Middle frontal gyrus (tissue), 1 donor: ENCODE results near the gene HMX1.
A peak's percentile ranks its signal among the peaks of the same experiment; 100 is the strongest.

ENCODE experiments used
- DNase-seq: peaks from one replicate; pipeline ENCODE4 v3.0.0-alpha.2; 2015; ENCODE audit warnings: low spot score; ENCODE audit errors: extremely low spot score

HMX1 gene

GRCh38 chr4:8871417-8872401 lies at the start of gene HMX1:
HMX1 (minus strand) TSS chr4:8871839; CDS start chr4:8871614, 225 bp downstream.
- peak; percentile 51 for DNase-seq

GRCh38 chr4:8920969-8921368 lies 49.3 kb upstream of the HMX1 start:
- DNase-seq, result no peak

GRCh38 chr4:8920289-8920965 lies 48.8 kb upstream of the HMX1 start:
- no peak for DNase-seq

- no peak for DNase-seq
These were observed 48.1 kb upstream of the HMX1 start for GRCh38 chr4:8919651-8920288.

- DNase-seq, result peak; percentile 43
These were observed 46.5 kb upstream of the HMX1 start for GRCh38 chr4:8917868-8918783.

- no peak for DNase-seq
These were observed 45.7 kb upstream of the HMX1 start for GRCh38 chr4:8917321-8917811.

GRCh38 chr4:8916906-8917305 lies 45.3 kb upstream of the HMX1 start:
- DNase-seq, result no peak

GRCh38 chr4:8916351-8916885 lies 44.8 kb upstream of the HMX1 start:
- DNase-seq, result no peak

- no peak for DNase-seq
These were observed 43.9 kb upstream of the HMX1 start for GRCh38 chr4:8915201-8916200.

GRCh38 chr4:8914461-8915171 lies 43.0 kb upstream of the HMX1 start:
- no peak for DNase-seq

GRCh38 chr4:8913858-8914460 lies 42.3 kb upstream of the HMX1 start:
- DNase-seq, result no peak

- no peak for DNase-seq
These were observed 41.6 kb upstream of the HMX1 start for GRCh38 chr4:8913121-8913857.

GRCh38 chr4:8912506-8912905 lies 40.9 kb upstream of the HMX1 start:
- DNase-seq, result no peak

GRCh38 chr4:8912089-8912455 lies 40.4 kb upstream of the HMX1 start:
- DNase-seq, result no peak

GRCh38 chr4:8911316-8912088 lies 39.9 kb upstream of the HMX1 start:
- no peak for DNase-seq

- no peak for DNase-seq
These were observed 39.2 kb upstream of the HMX1 start for GRCh38 chr4:8910822-8911315.
